GM18870 (cell line): ENCODE measurements around the gene ATP6V1B1.

Experiments used
- ATAC-seq: cut with Tn5 transposase; IDR thresholded peaks from one replicate; pipeline ENCODE4 v1.9.1; 2021; ENCODE audit warnings: moderate library complexity; ENCODE audit not compliant: unreplicated experiment

The ATP6V1B1 gene

GRCh38 chr2:70926042-70926441 lies 9.7 kb upstream of the ATP6V1B1 start:
- no peak for ATAC-seq

DNA sequence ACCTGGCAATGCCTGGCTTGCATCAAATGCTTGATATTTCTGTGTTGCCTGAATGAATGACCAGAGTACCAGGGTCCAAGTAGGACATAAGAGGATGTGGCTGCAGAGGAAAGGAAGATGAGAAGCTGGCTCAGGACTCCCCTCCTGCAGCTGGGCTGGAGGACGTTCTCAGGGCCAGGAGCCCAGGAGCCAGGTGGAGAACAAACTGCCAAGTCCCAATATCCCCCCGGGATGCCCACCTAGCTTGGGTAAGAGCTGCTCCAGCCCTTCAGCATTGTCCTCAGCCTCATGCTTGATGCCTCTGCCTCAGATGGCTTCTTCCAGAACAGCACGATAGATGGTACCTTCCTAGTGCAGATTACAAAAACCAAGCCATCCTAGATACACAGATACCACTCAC lies 8.6 kb upstream of the ATP6V1B1 start:
- no peak for ATAC-seq

DNA sequence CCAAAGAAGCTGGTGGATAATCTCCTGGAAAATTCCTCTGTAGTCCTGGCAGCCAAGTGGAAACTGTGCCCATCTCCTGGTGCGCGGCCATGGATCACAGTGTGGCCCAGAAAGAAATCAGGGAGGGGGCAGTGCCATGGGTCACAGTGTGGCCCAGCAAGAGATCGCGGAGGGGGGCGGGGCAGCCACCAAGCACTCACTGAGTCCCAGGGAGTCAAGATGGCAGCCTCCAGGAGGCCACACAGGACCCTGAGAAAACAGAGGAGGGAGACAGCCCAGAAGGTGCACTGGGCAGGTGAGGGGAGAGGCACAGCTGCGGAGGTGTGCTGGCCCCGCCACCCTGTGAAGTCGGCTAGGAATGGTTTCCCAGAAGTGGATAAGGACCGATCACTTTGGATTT lies 8.1 kb upstream of the ATP6V1B1 start:
- ATAC-seq: no peak

DNA sequence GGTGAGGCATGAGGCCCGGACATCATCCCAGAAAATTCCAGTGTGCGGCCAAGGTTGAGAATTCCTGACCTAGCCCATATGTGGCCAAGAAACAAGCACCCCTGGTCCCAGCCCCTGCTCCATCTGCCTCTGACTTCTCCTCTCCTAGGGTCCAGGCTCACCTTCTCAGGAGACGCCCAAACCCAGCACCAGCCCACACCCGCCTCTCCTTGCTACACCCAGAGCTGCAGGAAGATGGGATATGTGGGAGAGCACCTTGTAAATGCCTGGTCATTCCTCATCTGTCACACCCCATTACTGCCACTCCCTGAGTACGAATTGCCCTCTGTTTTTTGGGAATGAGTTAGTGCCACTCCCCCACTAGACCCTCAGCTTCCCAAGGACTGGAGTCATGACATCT lies 7.3 kb upstream of the ATP6V1B1 start:
- ATAC-seq: no peak

DNA sequence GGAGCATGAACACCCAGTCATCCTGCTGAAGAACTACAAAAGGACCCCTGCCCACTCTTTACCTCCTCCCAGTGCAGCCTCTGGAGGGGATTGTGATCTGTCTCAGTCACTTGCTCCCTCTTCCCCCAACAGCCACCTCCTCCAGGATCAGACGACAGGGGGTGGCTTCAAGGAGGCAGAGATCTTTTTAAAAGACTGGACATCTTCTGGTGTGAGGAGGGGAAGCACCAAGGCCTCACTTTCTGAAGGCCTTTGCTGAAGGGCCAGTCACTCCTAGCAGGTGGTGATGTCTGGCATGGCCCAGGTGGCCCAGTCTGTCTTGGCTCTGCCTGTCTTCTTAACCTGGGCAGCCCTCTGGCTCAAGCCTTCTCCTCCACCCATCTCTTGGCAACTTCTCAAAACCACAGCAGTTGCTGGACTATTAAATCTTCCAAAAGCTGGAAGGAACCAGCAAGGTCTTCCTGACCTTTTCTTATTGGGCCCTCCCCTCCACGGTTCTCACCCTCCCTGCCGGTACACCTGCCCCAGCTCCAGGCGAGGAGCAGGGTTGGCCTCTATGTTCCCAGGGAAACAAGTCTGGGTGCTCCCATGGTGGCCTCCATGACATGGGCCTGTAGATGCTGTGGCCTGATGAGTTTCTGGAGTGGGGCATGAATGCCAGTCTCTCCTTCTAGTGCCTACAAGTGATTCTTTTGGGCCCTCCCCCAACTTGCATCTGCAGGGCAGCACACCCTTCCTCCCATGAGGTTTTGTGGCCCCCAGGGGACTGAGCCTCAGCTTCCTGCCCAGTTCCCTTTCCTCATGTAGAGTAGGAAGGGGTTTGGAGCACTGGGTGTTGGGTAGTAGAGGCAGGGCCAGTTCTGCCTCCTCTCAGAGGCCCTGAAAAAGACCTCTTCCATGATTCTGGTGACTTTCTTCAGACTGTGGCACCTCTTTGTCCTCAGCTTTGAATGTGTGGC lies 5.0 kb upstream of the ATP6V1B1 start:
- no peak for ATAC-seq

DNA sequence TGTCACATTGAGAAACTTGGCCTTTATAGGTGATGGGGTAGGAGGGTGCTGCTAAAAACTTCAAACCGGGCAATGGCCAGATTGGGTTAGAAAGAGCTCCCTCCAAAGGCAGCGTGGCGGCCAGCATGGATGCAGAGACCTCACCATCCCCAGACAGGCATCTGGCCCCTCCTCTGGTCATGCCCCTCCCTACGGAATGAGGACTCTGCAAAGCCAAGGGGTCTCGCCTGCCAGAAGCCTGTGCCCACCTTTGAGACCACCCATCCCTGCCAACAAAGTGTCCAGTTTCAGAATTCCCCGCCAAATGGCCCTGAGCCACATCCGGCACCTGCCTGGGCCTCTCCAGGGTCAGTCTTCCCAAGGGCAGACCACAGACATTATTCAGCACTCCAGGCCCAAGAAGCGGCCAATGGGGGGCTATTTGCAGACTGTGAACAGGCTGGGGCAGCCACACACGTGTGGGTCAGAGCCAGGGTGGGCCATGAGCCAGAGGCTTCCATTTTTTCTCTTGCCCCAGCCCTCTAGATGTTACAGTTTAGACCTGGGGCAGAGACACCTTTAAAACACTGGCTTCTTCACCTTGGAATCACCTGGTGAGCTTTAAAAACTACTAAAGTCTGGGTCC lies 4.2 kb upstream of the ATP6V1B1 start:
- no peak for ATAC-seq

- ATAC-seq: no peak
These were observed 3.0 kb upstream of the ATP6V1B1 start for GRCh38 chr2:70932631-70933230.

- ATAC-seq: no peak
These were observed 719 bp upstream of the ATP6V1B1 start for GRCh38 chr2:70934981-70935380.

DNA sequence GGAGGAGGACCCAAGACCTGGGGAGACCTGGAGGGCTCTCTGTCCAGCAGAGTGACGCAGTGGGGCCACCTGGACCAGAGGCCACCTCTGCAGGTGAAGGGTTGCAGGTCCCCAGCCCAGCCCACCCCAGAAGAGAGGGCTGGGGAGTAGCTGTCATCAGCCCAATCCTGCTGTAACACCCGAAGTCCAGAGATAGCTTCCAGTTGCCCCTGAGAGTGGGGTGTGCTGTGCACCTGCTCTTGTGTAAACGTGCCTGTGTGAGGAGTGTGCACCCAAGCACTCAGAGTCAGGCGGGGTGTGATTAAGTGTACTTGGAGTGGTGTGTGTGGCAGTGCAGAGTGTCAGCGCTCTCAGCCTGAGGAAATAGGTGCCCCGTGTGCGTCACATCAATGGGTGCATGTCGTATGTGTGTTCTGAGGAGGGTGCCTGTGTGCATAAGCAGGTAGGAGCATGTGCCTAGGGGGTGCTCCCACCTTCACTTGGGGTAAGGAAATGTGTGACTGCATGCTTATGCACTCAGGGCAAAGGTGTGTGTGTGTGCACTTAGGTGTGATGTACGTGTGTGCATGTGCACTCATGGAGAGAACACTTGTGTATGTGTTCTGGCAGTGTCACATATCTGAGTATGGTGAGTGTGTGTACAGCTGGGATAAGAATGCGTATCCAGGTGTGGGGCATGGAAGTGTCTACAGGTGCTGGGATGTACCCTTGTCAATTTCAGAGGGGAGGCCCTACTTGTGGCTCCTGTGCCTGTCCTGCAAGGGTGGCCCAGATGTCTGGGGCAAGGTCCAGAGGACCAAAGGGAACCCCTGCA lies 672 bp downstream of the ATP6V1B1 start:
- no peak for ATAC-seq

DNA sequence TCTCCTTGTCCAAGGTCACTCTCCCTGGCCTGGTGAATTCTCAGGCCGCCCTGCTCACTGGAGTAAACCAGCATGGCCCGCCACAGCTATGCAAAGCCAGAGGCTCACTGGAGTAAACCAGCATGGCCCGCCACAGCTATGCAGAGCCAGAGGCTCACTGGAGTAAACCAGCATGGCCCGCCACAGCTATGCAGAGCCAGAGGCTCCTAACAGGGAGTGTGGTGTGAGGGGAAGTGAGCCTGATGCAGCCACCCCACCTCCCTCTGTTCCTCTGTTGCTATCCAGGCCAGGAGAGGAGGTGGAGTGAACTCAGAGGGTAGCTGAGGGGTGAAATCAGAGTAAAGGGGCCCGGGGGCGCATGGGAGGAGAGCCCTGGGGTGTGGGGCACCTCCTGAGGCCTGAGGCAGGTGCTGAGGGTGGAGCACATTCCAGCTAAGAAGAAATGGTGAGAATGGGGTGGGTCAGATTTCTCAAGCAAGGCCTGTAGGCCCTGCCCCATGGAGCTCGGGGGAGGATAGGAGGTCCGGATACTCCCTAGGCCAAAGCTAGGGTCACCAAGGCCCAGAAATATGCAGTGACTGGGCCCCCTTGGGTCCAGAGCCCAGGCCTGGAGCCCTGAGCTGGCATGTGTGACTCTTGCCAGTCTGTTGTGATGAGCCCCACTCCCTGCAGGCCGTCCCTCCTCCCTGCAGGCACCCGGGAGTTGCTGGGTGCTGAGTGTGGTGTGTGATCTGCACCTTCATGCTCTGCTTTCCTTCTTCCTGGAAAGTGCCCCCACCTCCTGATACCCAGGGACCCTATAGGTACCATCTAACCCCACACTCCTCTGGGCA lies 1.5 kb downstream of the ATP6V1B1 start:
- no peak for ATAC-seq

- no peak for ATAC-seq
These were observed 2.3 kb downstream of the ATP6V1B1 start for GRCh38 chr2:70937866-70938585.

- no peak for ATAC-seq
These were observed 2.9 kb downstream of the ATP6V1B1 start for GRCh38 chr2:70938586-70938950.

DNA sequence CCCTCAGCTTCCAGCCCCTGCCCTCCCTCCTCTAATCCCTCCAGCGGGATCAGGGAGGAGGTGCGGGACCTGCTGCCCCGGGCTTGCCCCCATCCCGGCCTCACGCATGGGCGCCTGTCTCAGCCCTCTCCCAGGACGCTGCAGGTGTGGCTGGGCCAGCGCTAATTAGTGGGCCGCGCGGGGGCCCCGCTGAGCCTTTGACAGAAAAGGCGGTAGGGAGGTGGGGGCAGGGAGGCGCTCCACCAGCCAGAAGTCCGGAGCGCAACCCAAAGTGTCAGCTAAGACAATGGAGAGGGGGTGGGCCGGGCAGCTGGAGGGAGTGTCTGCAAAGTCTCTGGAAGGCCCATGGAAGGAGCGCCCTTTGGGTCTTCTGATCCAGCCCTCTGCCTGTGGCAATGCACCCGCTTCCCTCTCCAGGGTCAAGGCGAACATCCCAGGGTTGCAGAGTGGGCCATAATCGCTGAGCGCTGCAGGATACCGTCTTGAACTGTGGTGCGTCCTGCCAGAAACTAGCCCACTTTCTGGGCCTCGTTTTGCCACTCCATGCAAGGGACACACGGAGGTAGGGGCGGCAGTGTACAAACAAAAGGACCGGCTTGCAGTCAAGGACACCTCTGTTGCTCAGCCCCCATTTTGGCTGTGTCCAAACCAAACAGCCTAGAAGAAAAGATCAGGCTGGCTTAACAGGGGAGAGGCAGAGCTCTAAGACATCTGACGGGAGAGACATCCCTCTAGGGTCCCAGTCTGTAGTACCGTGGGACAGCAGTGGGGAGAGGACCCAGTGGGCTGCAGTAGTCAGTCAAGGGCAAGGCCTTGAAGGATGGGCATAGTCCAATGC lies 3.5 kb downstream of the ATP6V1B1 start:
- ATAC-seq: no peak

DNA sequence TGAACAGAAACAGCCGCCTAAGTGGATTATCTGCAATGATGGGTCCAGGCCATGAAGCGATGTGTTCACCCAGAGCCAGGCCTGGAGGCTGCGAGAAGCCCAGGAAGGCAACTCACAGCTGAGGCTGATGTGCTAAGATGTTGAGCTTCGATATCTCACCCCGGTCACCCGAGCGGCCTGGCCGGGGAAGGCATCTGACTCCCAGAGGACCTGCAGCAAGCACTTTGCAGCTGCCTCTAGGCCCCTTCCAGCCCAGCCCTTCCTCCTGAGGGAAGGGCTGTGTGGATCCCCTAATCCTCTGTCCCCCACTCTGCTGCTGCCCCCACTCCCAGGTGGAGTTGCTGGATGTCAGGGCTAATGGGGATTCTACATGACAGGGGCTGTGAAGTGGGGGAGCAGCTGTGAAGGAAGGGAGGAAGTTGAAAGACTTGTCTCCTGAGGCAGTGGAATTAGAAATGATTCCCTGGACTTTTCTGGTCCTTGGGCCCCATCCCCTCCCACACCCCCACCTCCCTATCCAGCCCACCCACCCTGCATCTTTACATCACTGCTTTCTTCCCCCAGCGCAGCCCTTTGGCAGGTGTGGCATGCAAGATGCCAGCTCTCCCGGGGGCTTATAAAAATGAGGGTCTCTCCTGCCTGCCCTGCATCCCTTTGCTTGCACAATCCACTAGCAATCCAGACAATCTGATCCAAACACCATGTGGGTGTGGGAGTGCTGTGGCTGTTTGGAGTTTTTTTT lies 4.3 kb downstream of the ATP6V1B1 start:
- ATAC-seq: no peak

- no peak for ATAC-seq
These were observed 5.5 kb downstream of the ATP6V1B1 start for GRCh38 chr2:70941186-70941585.

- no peak for ATAC-seq
These were observed 6.0 kb downstream of the ATP6V1B1 start for GRCh38 chr2:70941701-70942100.

DNA sequence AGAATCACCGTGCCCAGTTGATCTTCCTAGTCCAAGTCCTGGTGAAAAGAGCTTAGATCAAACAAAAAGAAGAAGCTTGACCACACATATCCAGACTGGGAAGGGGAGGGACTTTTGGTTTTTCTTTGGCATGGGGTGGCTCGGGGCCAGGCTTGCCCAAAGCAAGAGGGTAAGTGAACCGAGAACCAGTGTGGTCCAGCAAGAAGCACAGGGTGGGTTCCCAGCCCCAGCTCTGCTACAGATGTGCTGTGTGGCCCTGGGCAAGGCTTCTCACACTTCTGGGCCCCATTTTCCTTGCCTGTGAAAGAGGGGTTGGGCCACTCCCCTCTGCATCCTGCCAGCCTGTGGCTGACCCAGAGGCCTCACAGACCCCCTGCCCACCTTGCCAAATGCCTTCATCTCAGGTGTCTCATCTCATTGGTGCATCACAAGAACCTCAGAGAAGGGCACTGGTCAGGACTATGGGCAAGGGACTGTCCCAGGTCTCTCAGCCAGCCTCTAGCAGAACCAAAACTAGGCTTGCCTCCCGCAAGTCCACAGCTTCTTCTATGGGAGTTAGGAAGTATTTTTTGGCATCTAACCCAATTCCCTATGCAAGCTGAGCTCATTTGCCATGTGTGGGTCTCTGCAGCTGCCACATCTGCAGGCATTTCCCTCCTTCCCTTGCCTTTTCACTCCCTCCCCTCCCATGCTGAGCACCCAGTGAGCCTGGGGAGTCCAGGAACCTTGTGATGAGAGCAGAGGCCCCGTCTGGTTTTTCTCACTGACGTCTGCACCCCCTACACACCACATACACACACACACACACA lies 6.9 kb downstream of the ATP6V1B1 start:
- no peak for ATAC-seq
